HepG2 (cell line): ENCODE results near the gene AMZ2.

Experiments
- AHDC1 ChIP-seq: sonication (generic); formaldehyde crosslinking; IDR thresholded peaks from 2 replicates; pipeline ENCODE4 v1.5.1; 2020; ENCODE audit warnings: mild to moderate bottlenecking, missing genetic modification reagents, borderline replicate concordance
- BHLHE40 ChIP-seq: IDR thresholded peaks from 2 replicates; pipeline ENCODE4 v1.6.1; 2011; ENCODE audit warnings: low read length, improper control_type of control experiment
- CHD2 ChIP-seq: IDR thresholded peaks from 2 replicates; pipeline ENCODE4 v1.6.1; 2011; ENCODE audit warnings: low read depth, low read length, improper control_type of control experiment
- CTCF ChIP-seq: sonication (generic); formaldehyde crosslinking; IDR thresholded peaks from 2 replicates; pipeline ENCODE4 v1.5.0; 2020; ENCODE audit warnings: mild to moderate bottlenecking, missing genetic modification reagents, moderate library complexity
- MAF1 ChIP-seq: sonication (generic); formaldehyde crosslinking; IDR thresholded peaks from 2 replicates; pipeline ENCODE4 v1.5.0; 2020; ENCODE audit warnings: missing genetic modification reagents, borderline replicate concordance
- NCOA1 ChIP-seq: sonication (generic); formaldehyde crosslinking; IDR thresholded peaks from 2 replicates; pipeline ENCODE4 v1.9.0; 2021; ENCODE audit warnings: missing genetic modification reagents
- SNAI1 ChIP-seq: sonication (generic); formaldehyde crosslinking; IDR thresholded peaks from 2 replicates; pipeline ENCODE4 v1.5.0; 2020; ENCODE audit warnings: mild to moderate bottlenecking, missing genetic modification reagents, borderline replicate concordance
- TAF15 ChIP-seq: fragments of 200-400 bp; formaldehyde crosslinking; IDR thresholded peaks from one replicate; pipeline ENCODE4 v1.6.1; 2018; ENCODE audit warnings: mild to moderate bottlenecking, low read depth, low read length; ENCODE audit not compliant: poor library complexity, severe bottlenecking
- ZBTB40 ChIP-seq, 2 experiments: fragments of 450-650 bp in 1 of 2; sonication (generic) in 1 of 2; formaldehyde crosslinking in 1 of 2; IDR thresholded peaks; 2 replicates each; pipeline versions ENCODE4 v1.6.1 to v1.8.0; 2016 to 2022; ENCODE audit warnings: antibody characterized with exemption in 1 of 2, mild to moderate bottlenecking in 1 of 2, missing genetic modification reagents in 1 of 2
- ZKSCAN8 ChIP-seq: IDR thresholded peaks from 2 replicates; pipeline ENCODE4 v1.6.1; 2016; ENCODE audit warnings: borderline replicate concordance, missing genetic modification reagents, missing compliant biosample characterization
- ZNF143 ChIP-seq: sonication (generic); formaldehyde crosslinking; IDR thresholded peaks from 2 replicates; pipeline ENCODE4 v1.4.0; 2020; ENCODE audit warnings: missing genetic modification reagents
- ZNF160 ChIP-seq: sonication (generic); formaldehyde crosslinking; IDR thresholded peaks from 2 replicates; pipeline ENCODE4 v1.8.0; 2022; ENCODE audit warnings: mild to moderate bottlenecking, inconsistent platforms, missing genetic modification reagents
- ZNF552 ChIP-seq: sonication (generic); formaldehyde crosslinking; IDR thresholded peaks from 2 replicates; pipeline ENCODE4 v1.9.0; 2022; ENCODE audit warnings: missing genetic modification reagents, mild to moderate bottlenecking, borderline replicate concordance
- ZNF75D ChIP-seq: sonication (generic); formaldehyde crosslinking; IDR thresholded peaks from 2 replicates; pipeline ENCODE4 v1.8.1; 2023; ENCODE audit warnings: missing genetic modification reagents, mild to moderate bottlenecking, borderline replicate concordance

GRCh38 chr17:68200689-68201417 lies 47.0 kb upstream of the AMZ2 start:
- TF ChIP-seq ZBTB40 (IDR thresholded peaks at IDR 0.05) (no peak), ZBTB40 (CRISPR knock-in tag; IDR thresholded peaks at IDR 0.05) (no peak), SNAI1 (CRISPR knock-in tag) (no peak), NCOA1 (CRISPR knock-in tag) (no peak), AHDC1 (CRISPR knock-in tag) (peak; percentile 47; the same call in 1 of the 2 replicates), ZNF160 (CRISPR knock-in tag) (no peak; the same call in 1 of the 2 replicates), ZKSCAN8 (CRISPR knock-in tag) (no peak), MAF1 (CRISPR knock-in tag) (no peak), CHD2 (no peak), BHLHE40 (peak; percentile 47; the same call in 1 of the 2 replicates), TAF15 (peak; percentile 75), ZNF552 (no peak; the same call in 1 of the 2 replicates), CTCF (CRISPR knock-in tag) (peak; percentile 100), ZNF143 (CRISPR knock-in tag) (no peak), ZNF75D (CRISPR knock-in tag) (no peak)
